Measurements from ENCODE around the gene FAHD2A. TPM values are rescaled to one million over a fixed set of nuclear protein-coding genes. Genes with fewer than 3 reads are reported as not detected.
"Not testable (repeated sequence)": the region's sequence is repeated elsewhere in the genome, so short reads cannot be mapped to it uniquely, and the experiment has no call there.

FAHD2A gene
- total RNA-seq, 1 experiment from 2014 or later, result 26.3 TPM

- not testable (repeated sequence) for DNase-seq (ENCODE audit: low read depth)
Measured at GRCh38 chr2:95435162-95435871, 32.8 kb downstream of the FAHD2A start.

GRCh38 chr2:95435872-95436209, 33.3 kb downstream of the FAHD2A start:
- DNase-seq (ENCODE audit: low read depth), result not testable (repeated sequence)

GRCh38 chr2:95442474-95443099, 40.1 kb downstream of the FAHD2A start:
- DNase-seq (ENCODE audit: low read depth), result not testable (repeated sequence)

- not testable (repeated sequence) for DNase-seq (ENCODE audit: low read depth)
Measured at GRCh38 chr2:95445317-95445716, 42.8 kb downstream of the FAHD2A start.

GRCh38 chr2:95463292-95463691, 60.8 kb downstream of the FAHD2A start:
- DNase-seq (ENCODE audit: low read depth), result not testable (repeated sequence)

Other genes starting within 250 kb of the FAHD2A start
- 7.1 and 8.9 TPM in 2 replicates for gene ZNF514, start 242.9 kb upstream of the FAHD2A start, total RNA-seq (2014; rRNA removed; shearing (Covaris generic))
- 6.4 and 7.0 TPM in 2 replicates for gene ZNF2, start 236.9 kb upstream of the FAHD2A start, total RNA-seq (2014; rRNA removed; shearing (Covaris generic))
- 2.2 and 3.8 TPM in 2 replicates for gene ZNF892, start 195.2 kb upstream of the FAHD2A start, total RNA-seq (2014; rRNA removed; shearing (Covaris generic))
- 1.8 and 2.4 TPM in 2 replicates for gene PROM2, start 128.3 kb upstream of the FAHD2A start, total RNA-seq (2014; rRNA removed; shearing (Covaris generic))
- 4.1 and 10.8 TPM in 2 replicates for gene KCNIP3, start 105.4 kb upstream of the FAHD2A start, total RNA-seq (2014; rRNA removed; shearing (Covaris generic))
- not detected in 2 replicates for gene TRIM43B, start 82.0 kb downstream of the FAHD2A start, total RNA-seq (2014; rRNA removed; shearing (Covaris generic))
- gene TRIM43, start 189.3 kb downstream of the FAHD2A start, total RNA-seq (2014; rRNA removed; shearing (Covaris generic)), result not detected in 2 replicates